Suprapubic skin (tissue), 4 donors: Measurements from ENCODE around the gene HOXA5. TPM values are rescaled to one million over a fixed set of nuclear protein-coding genes. Genes with fewer than 3 reads are reported as not detected.

Source experiments
- DNase-seq, 2 donors: peaks; one replicate each; pipeline ENCODE4 v3.0.0-alpha.2; 2019; ENCODE audit warnings: low spot score in 2 of 2
- H3K27ac ChIP-seq: fragments of 200-600 bp; sonication (generic); one replicate; pipeline ENCODE4 v1.5.1; 2019
- H3K27me3 ChIP-seq: fragments of 200-600 bp; sonication (generic); one replicate; pipeline ENCODE4 v1.5.1; 2019
- H3K36me3 ChIP-seq: fragments of 200-600 bp; sonication (generic); one replicate; pipeline ENCODE4 v1.5.1; 2019
- H3K4me1 ChIP-seq: fragments of 200-600 bp; sonication (generic); one replicate; pipeline ENCODE4 v1.5.1; 2019
- H3K4me3 ChIP-seq: fragments of 200-600 bp; sonication (generic); one replicate; pipeline ENCODE4 v1.5.1; 2019; ENCODE audit warnings: mild to moderate bottlenecking
- H3K9me3 ChIP-seq: fragments of 200-600 bp; sonication (generic); one replicate; pipeline ENCODE4 v1.5.1; 2019
- EP300 ChIP-seq: sonication (generic); formaldehyde crosslinking; IDR thresholded peaks from one replicate; pipeline ENCODE4 v1.6.1; 2017; ENCODE audit warnings: antibody characterized with exemption
- POLR2A ChIP-seq, 2 donors: fragments of 450-650 bp; IDR thresholded peaks; one replicate each; pipeline ENCODE4 v1.6.1; 2017; ENCODE audit warnings: antibody characterized with exemption in 2 of 2, mild to moderate bottlenecking in 2 of 2, moderate library complexity in 2 of 2
- POLR2AphosphoS5 ChIP-seq, 3 donors: sonication (generic); formaldehyde crosslinking; IDR thresholded peaks; one replicate each; pipeline ENCODE4 v1.6.1; 2017; ENCODE audit warnings: antibody characterized with exemption in 3 of 3
- WGBS: methylation state at CpG from one replicate; pipeline ENCODE4 v1.1.5; 2018; 5-methylcytosine and 5-hydroxymethylcytosine counted together
- total RNA-seq, 4 donors: library from RNA; depleted of rRNA; stranded (reverse); fragments of >200 nt; gene quantifications; one replicate each; pipeline ENCODE4 v1.1.0, GENCODE V29; 2016
- TF ChIP-seq, protein P1 (sequence below), 2 donors: fragments of 200-600 bp in 1 of 2; fragments of 450-650 bp in 1 of 2; sonication (generic) in 1 of 2; IDR thresholded peaks; one replicate each; pipeline ENCODE4 v1.5.1; 2016 to 2019; ENCODE audit warnings: antibody characterized with exemption in 2 of 2, mild to moderate bottlenecking in 1 of 2, moderate library complexity in 1 of 2

HOXA5 gene
- total RNA-seq, 4 donors from 2014 or later = 4.7 to 16.3 (median 14.6) TPM

DNA sequence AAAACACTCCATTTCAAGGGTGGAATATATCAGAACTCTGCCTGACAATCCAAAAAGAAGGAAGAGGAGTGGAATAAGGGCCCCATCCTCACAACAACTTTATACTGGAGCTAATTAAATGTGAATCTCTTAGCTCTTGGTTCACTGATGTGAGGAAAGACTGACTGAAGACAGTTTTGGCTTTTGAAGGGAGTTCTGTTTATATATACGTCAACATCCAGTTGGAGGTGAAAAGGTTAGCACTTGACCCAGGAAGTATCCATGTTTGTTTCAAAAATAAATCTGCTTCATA lies 50.7 kb downstream of the HOXA5 start:
- Histone ChIP-seq H3K27me3 (peaks cover 20% of the 10 kb centered on the region), H3K9me3 (no peaks in the 10 kb centered on the region), H3K27ac (no peak overlapping the region), H3K4me3 (no peak overlapping the region), H3K4me1 (peaks cover 23% of the 10 kb centered on the region), H3K36me3 (no peaks in the 10 kb centered on the region)
- TF ChIP-seq POLR2AphosphoS5 (IDR thresholded peaks at IDR 0.05) (no peak), EP300 (no peak), POLR2A (IDR thresholded peaks at IDR 0.05) (no peak)
- TF ChIP-seq, protein P1, sequence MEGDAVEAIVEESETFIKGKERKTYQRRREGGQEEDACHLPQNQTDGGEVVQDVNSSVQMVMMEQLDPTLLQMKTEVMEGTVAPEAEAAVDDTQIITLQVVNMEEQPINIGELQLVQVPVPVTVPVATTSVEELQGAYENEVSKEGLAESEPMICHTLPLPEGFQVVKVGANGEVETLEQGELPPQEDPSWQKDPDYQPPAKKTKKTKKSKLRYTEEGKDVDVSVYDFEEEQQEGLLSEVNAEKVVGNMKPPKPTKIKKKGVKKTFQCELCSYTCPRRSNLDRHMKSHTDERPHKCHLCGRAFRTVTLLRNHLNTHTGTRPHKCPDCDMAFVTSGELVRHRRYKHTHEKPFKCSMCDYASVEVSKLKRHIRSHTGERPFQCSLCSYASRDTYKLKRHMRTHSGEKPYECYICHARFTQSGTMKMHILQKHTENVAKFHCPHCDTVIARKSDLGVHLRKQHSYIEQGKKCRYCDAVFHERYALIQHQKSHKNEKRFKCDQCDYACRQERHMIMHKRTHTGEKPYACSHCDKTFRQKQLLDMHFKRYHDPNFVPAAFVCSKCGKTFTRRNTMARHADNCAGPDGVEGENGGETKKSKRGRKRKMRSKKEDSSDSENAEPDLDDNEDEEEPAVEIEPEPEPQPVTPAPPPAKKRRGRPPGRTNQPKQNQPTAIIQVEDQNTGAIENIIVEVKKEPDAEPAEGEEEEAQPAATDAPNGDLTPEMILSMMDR (IDR thresholded peaks at IDR 0.05) = no peak
- no peak for DNase-seq
- WGBS = 78% methylated on average over 1 of the region's 1 CpG

DNA sequence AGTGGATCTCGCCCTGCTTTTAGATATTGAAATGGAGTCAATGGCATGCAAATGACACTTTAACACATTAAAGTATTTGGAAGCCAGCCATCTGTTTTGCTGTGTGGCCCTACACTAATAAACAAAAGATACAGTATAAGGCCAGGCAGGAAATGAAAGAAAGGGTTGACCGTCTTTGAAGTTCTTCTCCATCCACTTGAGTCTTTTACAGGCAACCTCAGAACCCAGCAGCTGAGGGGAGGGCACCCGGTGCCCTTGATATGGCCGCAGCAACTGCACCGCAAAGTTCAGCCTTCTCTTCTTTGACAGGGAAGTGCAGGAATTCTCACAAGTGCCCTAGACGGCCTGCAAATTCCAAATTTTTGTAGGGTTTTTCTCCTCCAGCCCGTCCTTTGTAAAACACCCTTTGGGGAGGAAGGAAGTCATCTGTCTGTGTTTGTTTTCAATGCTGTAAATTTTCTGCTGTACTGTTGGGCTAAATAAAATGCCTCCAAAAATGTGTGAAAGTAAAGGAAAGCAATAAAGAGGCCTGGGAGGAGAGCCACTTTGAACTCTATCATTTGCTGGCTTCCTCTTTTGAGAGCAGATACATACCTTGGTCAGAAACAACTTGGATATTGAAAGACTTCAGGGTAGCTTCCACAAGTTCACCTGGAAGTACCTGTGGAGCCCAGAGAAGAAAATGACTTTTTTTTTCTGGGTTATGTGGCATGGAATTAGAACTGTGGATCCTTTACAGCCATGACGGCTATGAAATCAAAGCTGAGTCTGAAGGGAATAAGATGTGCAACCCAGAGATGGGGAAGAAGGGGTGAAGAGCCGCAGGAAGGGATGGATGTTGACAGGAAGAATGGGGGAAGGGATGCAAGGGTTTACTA lies 51.3 kb downstream of the HOXA5 start:
- Histone ChIP-seq H3K27ac (no peak overlapping the region), H3K27me3 (peaks cover 26% of the 10 kb centered on the region), H3K4me3 (no peak overlapping the region), H3K36me3 (no peaks in the 10 kb centered on the region), H3K4me1 (peaks cover 17% of the 10 kb centered on the region), H3K9me3 (no peaks in the 10 kb centered on the region)
- WGBS = 86% methylated on average over 9 of the region's 9 CpGs
- no peak for DNase-seq
- TF ChIP-seq EP300 (no peak), POLR2A (IDR thresholded peaks at IDR 0.05) (no peak), POLR2AphosphoS5 (IDR thresholded peaks at IDR 0.05) (no peak)
- TF ChIP-seq, protein P1 (IDR thresholded peaks at IDR 0.05) = no peak

DNA sequence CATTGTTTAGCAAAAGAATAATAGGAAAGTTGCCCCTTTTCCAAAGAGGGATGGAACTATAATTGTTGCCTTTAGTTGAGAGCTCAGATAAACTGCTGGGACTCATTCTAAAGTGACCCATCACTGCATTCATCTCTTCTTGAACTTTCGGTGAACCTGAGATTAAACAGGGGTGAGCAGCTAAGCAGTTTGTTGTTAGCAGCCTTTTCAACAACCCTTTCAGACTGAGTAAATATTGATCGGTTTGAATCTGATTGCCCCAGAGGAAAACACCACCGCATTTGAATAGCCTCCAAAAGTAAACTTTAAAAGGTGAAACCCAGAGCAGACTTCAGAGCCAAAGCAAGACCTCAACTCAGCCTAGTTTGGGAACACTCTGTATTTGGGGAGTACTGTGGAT lies 52.4 kb downstream of the HOXA5 start:
- peaks cover 32% of the 10 kb centered on the region for H3K27me3 ChIP-seq
- no peak overlapping the region for H3K4me3 ChIP-seq
- WGBS = 77% methylated on average over 3 of the region's 3 CpGs
- TF ChIP-seq POLR2AphosphoS5 (IDR thresholded peaks at IDR 0.05) = no peak
- no peak for TF ChIP-seq EP300
- TF ChIP-seq, protein P1 (IDR thresholded peaks at IDR 0.05) = no peak
- no peak for TF ChIP-seq POLR2A (IDR thresholded peaks at IDR 0.05)
- H3K27ac ChIP-seq = no peak overlapping the region
- no peak for DNase-seq
- no peaks in the 10 kb centered on the region for H3K36me3 ChIP-seq
- no peaks in the 10 kb centered on the region for H3K9me3 ChIP-seq
- H3K4me1 ChIP-seq = peaks cover 15% of the 10 kb centered on the region

Other genes with a start within 250 kb of the HOXA5 start
- gene HOXA1, start 47.7 kb downstream of the HOXA5 start, total RNA-seq = 1 to 10 TPM; 2.5 to 4.0 (median 3.1) TPM
- 1 to 10 TPM in 2 of 4 donors, under 1 TPM in 2; 0.34 to 4.2 (median 1.9) TPM for gene HOXA2, start 41.0 kb downstream of the HOXA5 start, total RNA-seq
- gene HOXA4, start 12.9 kb downstream of the HOXA5 start, total RNA-seq = 1 to 10 TPM; 1.8 to 4.7 (median 2.5) TPM
- gene HOXA6, start 4.1 kb upstream of the HOXA5 start, total RNA-seq = 1 to 10 TPM; 4.0 to 9.3 (median 6.4) TPM
- gene HOXA3, start 8.9 kb upstream of the HOXA5 start, total RNA-seq = 10 to 100 TPM in 1 of 4 donors, 1 to 10 TPM in 3; 5.5 to 19.9 (median 6.2) TPM
- 10 to 100 TPM; 14.8 to 23.6 (median 17.5) TPM for gene HOXA7, start 13.0 kb upstream of the HOXA5 start, total RNA-seq
- gene HOXA9, start 21.9 kb upstream of the HOXA5 start, total RNA-seq = 10 to 100 TPM; 26.7 to 64.8 (median 48.7) TPM
- gene HOXA10, start 30.6 kb upstream of the HOXA5 start, total RNA-seq = 1 to 10 TPM; 4.7 to 8.9 (median 6.0) TPM
- gene HOXA11, start 41.6 kb upstream of the HOXA5 start, total RNA-seq = 1 to 10 TPM in 1 of 4 donors, under 1 TPM in 2, not detected in 1; 0.34 to 1.2 (median 0.95) TPM
- gene HOXA13, start 56.4 kb upstream of the HOXA5 start, total RNA-seq = under 1 TPM in 1 of 4 donors, not detected in 3; 0.17 TPM
- not detected for gene EVX1, start 99.1 kb upstream of the HOXA5 start, total RNA-seq